Suppressor macrophage treated with lipopolysaccharide for 4 hours (primary cell): ENCODE measurements around the gene BICDL2.
A peak's percentile ranks its signal among the peaks of the same experiment; 100 is the strongest.
"Not testable (repeated sequence)": the region's sequence is repeated elsewhere in the genome, so short reads cannot be mapped to it uniquely, and the experiment has no call there.

ENCODE experiments used
- DNase-seq: peaks from one replicate; pipeline ENCODE4 v3.0.0-alpha.2; 2020

BICDL2 gene, protein sequence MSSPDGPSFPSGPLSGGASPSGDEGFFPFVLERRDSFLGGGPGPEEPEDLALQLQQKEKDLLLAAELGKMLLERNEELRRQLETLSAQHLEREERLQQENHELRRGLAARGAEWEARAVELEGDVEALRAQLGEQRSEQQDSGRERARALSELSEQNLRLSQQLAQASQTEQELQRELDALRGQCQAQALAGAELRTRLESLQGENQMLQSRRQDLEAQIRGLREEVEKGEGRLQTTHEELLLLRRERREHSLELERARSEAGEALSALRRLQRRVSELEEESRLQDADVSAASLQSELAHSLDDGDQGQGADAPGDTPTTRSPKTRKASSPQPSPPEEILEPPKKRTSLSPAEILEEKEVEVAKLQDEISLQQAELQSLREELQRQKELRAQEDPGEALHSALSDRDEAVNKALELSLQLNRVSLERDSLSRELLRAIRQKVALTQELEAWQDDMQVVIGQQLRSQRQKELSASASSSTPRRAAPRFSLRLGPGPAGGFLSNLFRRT

DNA sequence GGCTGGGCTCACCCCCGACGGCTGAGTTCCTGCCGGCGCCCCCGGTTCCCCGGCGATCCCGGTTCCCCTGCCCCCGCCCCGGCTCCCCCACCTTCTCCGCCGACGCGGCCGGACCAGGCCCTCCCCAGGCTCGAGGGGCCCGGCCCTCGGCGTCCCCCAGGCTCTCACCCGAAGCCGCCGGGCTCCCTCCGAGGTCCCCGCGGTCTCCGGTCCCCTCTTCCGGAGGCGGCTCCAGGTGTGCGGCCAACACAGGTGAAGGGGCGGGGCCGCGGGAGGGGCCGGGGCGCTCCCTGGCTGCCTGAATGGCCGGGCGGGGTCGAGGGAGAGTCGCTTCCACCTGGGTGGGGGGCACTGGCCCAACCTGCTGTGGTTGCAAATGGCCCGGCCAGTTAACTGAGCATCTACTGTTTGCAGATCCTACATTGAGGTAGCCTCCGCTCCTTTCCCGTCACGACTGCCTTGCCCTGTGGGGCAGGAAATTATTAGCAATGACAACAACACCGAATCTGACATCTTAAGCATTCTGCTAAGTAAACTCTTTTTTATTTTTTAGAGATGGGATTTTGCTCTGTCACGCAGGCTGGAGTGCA is at the start of gene BICDL2:
Gene BICDL2 (minus strand): TSS at position 219 of the 590 bp plus-strand sequence. CDS start 1,448 bp downstream, outside the sequence.
- DNase-seq = no peak

DNA sequence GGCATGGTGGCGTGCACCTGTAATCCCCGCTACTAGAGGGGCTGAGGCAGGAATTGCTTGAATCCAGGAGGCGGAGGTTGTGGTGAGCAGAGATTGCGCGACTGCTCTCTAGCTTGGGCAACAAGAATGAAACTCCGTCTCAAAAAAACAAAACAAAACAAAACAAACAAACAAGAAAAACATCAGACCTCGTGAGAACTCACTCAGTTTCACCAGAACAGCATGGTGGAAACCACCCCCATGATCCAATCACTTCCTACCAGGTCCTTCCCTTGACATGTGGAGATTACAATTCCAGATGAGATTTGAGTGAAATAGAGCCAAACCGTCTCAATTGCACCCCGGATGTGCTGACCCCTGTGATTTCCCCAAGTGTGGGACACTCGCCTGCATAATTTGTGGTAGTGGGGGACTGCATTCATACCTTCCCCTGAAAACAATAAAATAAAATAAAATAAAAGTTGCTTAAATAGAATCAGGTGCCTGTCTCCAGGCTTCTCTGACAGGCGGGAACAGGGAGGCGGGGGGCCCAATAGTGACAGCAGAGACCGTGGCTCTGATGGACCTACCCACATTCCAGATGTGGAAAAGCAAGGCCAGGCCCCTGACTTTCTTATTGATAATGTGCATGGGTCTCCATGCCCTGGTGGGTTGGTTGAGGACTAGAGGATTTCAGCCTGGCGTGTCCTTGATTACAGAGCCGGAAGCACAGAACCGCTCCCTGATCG is 49.3 kb upstream of the BICDL2 start:
- no peak for DNase-seq

DNA sequence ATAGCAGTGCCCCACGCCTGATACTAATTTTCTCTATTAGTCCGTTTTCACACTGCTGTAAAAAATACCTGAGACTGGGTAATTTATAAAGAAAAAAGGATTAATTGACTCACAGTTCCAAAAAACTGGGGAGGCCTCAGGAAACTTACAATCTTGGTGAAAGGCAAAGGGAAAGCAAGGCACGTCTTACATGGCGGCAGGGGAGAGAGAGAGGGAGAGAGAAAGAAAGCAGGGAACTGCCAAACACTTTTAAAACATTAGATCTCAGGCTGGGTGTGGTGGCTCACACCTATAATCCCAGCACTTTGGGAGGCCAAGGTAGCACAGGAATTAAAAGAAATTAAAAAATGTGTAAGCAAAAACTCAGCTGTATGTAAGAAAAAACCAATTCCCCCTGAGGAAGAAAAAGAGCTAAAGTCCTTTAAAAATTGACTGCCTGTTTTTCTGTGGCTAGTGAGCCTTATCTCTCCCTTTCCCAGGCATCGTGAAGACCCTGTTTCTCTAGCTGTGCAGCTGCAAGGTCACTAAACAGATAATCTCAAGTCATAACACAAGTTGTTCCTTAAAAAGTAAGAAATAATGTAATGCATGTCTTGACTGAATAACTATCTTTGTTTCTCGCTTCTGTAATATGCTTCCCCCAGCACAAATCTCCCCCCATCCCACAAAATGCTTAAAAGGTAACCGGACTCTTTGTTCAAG is 48.4 kb upstream of the BICDL2 start:
- DNase-seq = no peak

DNA sequence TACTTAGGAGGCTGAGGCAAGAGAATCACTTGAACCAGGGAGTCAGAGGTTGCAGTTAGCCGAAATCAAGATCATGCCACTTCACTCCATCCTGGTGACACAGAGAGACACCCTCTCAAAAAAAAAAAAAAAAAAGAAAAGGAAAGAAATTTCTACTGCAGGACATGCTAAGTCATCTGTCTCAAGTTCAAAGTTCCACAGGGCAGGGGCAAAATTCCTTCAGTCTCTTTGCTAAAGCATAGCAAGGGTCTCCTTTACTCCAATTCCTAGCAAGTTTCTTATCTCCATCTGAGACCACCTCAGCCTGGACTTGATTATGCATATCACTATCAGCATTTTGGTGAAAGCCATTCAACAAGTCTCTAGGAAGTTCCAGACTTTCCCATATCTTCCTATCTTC is 47.7 kb upstream of the BICDL2 start:
- no peak for DNase-seq

DNA sequence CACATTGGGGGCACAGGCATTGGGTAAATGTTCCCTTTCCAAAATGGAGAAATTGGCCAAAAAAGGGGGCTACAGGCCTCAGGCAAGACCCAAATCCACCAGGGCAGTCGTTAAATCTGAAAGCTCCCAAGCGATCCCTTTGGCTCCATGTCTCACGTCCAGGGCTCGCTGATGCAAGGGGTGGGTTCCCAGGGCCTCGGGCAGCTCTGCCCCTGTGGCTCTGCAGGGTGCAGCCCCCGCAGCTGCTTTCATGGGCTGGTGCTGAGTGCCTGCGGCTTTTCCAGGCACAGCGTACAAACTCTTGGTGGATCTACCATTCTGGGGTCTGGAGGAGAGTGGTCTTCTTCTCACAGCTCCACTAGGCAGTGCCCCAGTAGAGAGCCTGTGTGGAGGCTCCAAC is 46.7 kb upstream of the BICDL2 start:
- not testable (repeated sequence) for DNase-seq

DNA sequence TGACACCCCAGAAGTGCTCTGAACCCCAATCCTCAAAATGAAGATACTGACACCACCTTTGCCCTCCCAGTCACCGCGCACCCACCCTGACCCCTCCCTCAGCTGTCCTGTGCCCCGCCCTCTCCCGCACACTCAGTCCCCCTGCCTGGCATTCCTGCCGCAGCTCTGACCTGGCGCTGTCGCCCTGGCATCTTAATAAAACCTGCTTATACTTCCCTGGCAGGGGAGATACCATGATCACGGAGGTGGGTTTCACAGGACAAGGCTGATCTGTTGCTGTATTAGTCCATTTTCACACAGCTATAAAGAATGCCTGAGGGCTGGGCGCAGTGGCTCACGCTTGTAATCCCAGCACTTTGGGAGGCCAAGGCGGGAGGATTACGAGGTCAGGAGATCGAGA is 45.2 kb upstream of the BICDL2 start:
- DNase-seq = not testable (repeated sequence)

DNA sequence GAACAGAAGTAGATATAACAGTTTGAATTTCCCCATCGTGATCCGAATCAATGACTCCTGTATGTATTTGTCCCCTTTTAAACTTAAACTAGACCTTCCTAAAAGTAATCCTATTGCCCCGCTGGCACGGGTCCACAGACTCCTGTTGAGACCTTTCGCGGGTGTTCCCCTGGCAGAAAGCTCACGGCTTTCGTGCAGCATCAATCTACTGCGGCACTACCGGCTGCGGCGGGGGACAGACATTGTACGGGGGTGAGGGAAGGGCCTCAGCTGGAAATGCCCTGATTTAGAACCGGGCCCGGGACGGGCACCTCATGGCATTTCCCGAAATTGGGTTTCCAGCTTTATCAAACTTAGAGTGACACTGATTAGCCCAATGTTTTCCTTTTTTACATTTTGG is 43.3 kb upstream of the BICDL2 start:
- DNase-seq = no peak

DNA sequence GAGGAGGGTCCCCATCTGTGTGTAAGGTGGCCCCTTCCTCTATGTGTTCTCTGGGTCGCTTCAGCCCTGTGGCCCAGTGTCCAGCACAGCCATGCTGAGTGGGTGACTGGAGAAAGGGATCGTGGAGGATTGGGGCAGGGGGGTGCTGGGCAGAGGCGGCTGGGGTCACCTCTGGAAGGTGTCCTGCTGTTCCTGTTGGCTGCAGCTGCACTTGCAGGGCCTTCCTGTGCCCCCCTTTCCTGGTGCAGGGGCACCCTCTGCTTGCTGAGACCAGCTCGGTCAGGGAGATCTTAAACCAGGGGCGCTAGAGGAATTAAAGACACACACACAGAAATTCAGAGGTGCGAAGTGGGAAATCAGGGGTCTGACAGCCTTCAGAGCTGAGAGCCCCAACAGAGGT is 39.8 kb upstream of the BICDL2 start:
- no peak for DNase-seq

DNA sequence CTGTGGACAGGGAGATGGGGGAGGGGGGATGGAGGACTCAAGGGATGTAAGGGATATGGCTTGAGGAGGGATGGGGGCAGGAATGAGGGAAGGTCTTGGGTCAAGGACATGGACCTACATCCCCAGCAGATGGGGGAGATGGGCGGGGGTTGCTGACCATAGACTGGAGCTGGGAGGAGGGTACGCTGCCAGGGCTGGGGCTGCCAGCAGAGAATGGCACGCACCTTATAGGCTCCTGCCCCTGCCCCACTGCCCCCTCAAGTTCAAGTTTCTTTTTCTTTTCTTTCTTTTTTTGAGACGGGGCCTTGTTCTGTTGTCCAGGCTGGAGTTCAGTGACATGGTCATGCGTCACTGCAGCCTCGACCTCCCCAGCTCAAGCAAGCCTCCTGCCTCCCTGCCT is 39.2 kb upstream of the BICDL2 start:
- not testable (repeated sequence) for DNase-seq

DNA sequence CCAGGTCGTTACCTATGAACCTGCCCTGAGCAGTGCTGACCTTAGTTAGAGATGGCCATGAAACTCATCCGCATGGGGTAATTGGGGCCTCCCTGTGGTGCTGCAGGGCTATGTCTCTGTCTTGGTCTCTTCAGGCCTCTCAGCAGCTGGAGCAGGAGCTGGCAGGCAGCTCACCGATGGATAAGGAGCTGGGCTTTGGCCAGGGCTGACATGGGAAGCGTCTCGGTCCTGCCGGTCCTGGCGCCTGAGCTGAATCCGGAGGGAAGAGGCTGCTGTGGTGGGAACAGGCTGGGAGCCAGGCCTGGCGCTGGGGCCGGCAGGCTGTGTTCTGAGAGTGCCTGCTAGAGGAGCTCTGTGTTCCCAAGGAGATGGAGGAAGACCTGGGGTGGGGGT is 38.8 kb upstream of the BICDL2 start:
- DNase-seq = no peak

DNA sequence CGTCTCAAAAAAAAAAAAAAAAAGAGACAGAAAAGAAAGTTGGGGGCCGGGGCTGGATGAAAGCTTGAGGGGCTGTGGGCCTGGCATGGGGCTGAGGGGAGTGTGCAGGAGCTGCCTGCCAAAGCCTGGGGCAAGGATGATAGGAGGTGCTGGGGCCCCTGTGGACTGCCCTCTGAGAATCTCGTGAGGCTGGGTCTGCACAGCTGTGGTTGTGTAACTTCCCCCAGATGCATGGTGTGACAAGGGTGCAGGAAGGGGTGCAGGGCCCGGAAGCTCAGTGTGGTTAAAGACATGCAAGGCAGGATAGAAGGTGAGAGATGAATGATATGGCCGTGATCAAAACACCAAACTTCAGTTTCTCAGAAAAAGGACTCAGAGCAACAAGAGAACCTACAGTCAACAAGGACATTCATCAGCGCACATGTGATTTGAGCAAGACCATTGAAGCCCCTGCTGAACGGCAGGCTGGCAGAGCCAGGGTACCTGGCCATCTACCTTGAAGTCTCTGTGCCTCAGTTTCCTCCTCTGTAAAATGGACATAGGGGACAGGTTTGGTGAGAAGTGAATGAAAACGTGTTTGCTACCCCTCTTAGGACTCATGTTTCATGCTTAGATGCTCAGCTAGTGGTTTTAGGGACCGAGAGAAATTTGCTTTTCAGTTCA is 38.2 kb upstream of the BICDL2 start:
- DNase-seq = no peak

DNA sequence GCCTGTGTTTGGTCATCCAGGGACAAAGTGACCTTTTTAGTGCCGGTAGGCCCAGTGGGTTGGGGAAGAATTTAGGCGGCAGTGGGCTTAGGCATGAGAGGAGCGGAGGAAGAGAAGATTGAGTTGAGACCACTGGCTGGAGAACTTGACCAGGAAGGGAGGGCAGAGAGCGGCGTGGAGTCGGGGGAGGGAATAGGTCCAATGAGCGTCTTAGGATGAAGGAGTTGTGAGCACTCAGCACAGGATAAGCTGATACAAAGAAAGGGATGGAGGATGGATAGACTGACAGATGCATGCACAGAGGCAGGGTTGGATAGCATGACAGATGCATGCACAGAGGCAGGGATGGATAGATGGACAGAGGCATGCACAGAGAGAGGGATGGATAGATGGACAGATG is 36.7 kb upstream of the BICDL2 start:
- DNase-seq = no peak

DNA sequence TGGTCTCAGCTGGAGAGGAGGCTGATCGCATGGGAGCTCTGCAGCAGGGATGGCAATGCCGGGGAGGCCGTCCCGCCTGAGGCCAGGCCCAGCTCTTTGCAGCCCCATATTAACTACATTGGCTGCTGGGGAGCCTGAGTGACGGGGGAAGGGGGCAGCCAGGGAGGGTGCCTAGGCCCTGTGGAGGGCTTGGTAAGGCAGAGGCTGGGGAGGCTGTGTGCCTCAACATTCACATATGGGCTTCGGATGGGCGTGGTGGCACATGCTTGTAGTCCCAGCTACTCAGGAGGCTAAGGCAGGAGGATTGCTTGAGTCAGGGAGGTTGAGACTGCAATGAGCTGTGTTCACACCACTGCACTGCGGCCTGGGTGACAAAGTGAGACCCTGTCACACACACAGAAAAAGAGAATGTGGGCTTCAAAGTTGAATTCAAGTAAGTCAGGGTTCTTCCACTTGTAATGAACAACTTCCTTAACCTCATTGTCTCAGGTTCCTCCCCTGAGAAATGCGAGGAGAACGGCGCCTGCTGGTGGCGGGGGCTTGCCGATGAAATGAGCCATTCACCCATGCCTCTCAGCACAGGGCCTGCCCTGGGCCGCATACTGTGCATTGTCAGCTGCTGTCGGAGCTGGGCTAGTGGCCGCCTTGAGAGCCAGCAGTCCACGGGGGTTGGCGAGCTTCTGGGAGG is 36.0 kb upstream of the BICDL2 start:
- DNase-seq = not testable (repeated sequence)

DNA sequence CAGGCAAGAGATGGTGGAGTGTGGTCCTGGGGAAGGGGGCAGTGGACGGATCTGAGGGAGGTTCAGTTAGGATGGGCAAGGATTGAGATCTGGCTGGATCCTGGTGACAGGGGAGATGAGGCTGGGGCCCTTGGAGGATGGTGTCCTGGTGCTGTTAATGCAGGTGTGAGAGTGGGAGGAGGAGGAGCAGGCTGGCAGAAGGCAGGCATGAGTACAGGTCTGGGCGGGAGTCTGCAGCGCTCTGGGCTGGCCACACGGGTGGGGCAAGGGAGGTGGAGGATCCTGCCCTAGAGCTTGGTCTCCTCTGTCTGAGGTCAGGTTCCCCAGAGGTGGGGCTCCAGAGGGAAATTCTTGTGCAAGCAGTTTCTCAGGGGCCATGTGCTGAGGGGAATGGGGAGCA is 35.4 kb upstream of the BICDL2 start:
- DNase-seq = not testable (repeated sequence)

DNA sequence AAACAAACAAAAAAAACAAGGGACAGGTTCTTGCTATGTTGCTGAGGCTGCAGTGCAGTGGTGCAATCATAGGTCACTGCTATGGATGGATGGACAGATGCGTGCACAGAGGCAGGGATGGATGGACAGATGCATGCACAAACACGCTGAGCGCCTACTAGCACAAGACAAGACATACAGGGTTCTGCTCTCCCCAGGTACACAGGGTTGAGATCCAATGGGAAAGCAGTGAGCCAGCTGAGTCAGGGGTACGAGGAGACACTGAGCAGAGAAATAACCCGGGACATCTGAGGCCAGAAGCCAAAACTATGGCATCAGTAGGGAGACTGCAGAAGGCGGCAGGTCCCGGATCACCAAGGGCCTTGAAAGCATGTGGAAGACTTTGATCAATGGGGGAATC is 34.9 kb upstream of the BICDL2 start:
- no peak for DNase-seq

DNA sequence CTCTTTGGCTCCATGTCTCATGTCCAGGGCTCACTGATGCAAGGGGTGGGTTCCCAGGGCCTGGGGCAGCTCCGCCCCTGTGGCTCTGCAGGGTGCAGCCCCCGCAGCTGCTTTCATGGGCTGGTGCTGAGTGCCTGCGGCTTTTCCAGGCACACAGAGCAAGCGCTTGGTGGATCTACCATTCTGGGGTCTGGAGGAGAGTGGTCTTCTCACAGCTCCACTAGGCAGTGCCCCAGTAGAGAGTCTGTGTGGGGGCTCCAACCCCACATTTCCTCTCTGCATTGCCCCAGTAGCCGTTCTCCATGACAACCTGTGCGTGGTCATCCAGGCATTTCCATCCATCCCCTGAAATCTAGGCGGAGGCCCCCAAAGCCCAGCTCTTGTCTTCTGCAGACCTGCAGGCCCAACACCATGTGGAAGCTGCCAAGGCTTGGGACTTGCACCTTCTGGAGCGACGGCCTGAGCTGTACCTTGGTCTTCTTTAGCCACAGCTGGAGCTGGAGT is 33.9 kb upstream of the BICDL2 start:
- DNase-seq = no peak

DNA sequence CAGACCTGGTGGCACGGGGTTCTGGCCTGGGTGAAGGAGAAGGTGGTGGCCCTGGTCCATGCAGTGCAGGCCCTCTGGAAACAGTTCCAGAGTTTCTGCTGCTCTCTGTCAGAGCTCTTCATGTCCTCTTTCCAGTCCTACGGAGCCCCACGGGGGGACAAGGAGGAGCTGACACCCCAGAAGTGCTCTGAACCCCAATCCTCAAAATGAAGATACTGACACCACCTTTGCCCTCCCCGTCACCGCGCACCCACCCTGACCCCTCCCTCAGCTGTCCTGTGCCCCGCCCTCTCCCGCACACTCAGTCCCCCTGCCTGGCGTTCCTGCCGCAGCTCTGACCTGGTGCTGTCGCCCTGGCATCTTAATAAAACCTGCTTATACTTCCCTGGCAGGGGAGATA is 32.4 kb upstream of the BICDL2 start:
- DNase-seq = not testable (repeated sequence)

DNA sequence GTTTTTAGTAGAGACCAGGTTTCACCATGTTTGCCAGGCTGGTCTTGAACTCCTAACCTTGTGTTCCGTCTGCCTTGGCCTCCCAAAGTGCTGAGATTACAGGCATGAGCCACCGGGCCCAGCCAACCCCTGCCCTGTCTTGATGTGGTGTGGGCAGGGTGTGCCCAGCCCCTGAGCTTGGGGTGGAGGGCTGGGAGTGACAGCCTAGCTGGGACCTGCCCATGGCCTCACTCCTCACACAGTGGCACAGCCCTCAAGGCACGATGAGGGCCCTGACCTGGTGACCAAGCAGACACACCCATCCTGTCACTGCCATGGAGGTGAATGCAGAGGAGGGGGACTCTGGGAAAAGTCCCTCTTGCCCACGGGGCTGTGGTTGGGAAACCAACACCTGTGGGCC is 31.7 kb upstream of the BICDL2 start:
- no peak for DNase-seq

DNA sequence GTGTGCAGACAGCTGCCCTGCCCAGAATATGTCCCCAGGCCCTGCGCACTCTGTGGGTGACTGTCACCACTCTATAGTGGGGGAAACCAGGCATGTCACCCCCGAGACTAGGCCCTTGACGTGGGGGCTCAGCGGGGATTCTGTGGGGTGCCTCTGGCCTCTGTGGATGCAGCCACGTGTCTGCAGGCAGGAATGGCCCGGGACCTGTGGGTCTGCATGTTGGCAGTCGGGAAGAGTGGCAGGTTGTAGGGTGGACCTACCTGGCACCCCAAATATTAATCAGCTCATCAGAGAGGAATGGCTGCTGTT is 29.6 kb upstream of the BICDL2 start:
- DNase-seq = no peak

DNA sequence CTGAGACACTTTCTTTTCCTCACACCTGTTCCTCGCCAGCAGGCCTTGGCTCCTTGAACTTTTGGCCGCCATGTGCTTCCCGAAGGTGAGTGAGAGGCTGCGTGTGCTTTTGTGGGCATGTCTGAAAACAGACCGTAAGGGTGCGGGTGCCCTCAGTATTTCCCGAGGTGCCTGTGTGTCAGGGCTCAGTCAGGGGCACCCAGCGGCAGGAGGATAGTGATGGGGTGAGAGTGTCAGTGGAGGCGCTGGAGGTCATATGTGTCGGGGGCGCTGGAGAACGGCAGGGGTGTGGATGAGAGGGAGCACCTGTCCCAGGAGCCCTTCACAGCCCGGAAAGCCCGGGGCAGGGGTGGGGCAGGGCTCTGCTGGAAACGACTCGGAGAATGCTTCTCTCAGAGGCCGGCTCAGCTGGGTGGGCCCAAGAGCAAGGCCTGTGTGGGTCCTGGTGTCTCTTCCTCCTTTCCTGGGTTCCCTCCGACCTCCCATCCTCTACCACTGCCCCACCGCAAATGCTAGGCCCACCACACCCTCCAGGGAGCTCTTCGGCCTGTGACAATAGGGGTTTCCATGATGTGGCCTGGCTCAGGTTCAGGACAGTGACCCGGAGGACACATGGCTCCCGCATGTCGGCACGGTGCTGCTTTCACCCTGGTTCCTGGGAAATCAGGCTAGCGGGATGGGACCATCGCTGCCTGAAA is 29.1 kb upstream of the BICDL2 start:
- no peak for DNase-seq

DNA sequence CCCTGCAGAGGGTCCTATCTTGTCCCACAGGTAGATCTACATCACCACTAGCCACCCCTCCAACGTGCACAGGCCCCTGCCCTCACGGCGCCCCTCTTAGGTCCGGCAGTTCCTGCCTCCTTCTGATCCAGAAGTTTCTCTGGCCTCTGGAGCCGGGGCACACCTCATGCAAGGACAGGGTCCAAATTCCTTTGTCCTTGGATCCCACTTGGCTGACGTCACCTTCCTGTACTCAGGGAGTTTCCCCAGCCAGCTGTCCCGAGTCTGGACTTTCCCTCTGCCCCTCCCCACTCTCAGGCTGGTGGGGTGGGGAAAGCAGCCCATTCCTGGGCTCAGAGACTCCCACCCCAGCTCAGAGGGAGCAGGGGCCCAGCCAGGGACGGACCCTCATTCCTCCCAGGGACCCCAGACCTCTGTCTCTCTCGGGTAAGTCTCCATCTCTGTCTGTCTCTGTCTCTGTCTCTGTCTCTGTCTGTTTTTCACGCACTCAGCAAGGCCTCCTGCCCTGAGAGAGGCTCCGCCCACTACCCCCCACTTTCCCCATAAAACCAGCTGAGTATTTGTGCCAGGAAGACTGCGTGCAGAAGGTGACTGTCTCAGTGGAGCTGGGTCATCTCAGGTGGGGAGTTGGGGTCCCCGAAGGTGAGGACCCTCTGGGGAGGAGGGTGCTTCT is 28.5 kb upstream of the BICDL2 start, which contains the start of gene IL32:
Gene IL32 (plus strand): TSS at position 572 of the 673 bp plus-strand sequence. CDS start 172 bp downstream, outside the sequence.
- peak; percentile 47 for DNase-seq
